ENCODE data around the gene BACE2.

- TF ChIP-seq CTCF (IDR thresholded peaks at IDR 0.05; ENCODE audit: poor library complexity) = no peak
- TF ChIP-seq EZH2phosphoT487 (IDR thresholded peaks at IDR 0.05; ENCODE audit: low read depth, severe bottlenecking, unreplicated experiment) = no peak
- no peak for TF ChIP-seq EZH2 (IDR thresholded peaks at IDR 0.05; ENCODE audit: borderline replicate concordance)
Observed at GRCh38 chr21:41250519-41250918, 82.6 kb downstream of the BACE2 start.
